ENCODE data around the gene TMC4.

GRCh38 chr19:54208784-54209057, 35.8 kb upstream of the TMC4 start:
- TF ChIP-seq POLR2A (IDR thresholded peaks at IDR 0.05) (no peak), CTCF (IDR thresholded peaks at IDR 0.05 in 4 of 5, conservative IDR thresholded peaks at IDR 0.05 in 1 of 5) (no peak)

All from gastrocnemius medialis (tissue), 4 donors.